Measurements from ENCODE around the gene SSTR5.

The SSTR5 gene

GRCh38 chr16:1070084-1070863 lies 2.3 kb upstream of the SSTR5 start:
- no peaks in the 10 kb centered on the region for H3K27me3 ChIP-seq (ENCODE audit: insufficient read depth, low read depth, severe bottlenecking)
- peaks cover 2% of the 10 kb centered on the region; the same call in 1 of the 2 replicates for H3K36me3 ChIP-seq
- DNase-seq: peak; percentile 47
- H3K27ac ChIP-seq: no peak overlapping the region
- TF ChIP-seq, protein P1, sequence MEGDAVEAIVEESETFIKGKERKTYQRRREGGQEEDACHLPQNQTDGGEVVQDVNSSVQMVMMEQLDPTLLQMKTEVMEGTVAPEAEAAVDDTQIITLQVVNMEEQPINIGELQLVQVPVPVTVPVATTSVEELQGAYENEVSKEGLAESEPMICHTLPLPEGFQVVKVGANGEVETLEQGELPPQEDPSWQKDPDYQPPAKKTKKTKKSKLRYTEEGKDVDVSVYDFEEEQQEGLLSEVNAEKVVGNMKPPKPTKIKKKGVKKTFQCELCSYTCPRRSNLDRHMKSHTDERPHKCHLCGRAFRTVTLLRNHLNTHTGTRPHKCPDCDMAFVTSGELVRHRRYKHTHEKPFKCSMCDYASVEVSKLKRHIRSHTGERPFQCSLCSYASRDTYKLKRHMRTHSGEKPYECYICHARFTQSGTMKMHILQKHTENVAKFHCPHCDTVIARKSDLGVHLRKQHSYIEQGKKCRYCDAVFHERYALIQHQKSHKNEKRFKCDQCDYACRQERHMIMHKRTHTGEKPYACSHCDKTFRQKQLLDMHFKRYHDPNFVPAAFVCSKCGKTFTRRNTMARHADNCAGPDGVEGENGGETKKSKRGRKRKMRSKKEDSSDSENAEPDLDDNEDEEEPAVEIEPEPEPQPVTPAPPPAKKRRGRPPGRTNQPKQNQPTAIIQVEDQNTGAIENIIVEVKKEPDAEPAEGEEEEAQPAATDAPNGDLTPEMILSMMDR (IDR thresholded peaks at IDR 0.05; ENCODE audit: low read depth, low read length): no peak
- H3K9me3 ChIP-seq (ENCODE audit: severe bottlenecking): no peaks in the 10 kb centered on the region
- H3K4me3 ChIP-seq (ENCODE audit: low read depth, low read length): no peak overlapping the region

DNA sequence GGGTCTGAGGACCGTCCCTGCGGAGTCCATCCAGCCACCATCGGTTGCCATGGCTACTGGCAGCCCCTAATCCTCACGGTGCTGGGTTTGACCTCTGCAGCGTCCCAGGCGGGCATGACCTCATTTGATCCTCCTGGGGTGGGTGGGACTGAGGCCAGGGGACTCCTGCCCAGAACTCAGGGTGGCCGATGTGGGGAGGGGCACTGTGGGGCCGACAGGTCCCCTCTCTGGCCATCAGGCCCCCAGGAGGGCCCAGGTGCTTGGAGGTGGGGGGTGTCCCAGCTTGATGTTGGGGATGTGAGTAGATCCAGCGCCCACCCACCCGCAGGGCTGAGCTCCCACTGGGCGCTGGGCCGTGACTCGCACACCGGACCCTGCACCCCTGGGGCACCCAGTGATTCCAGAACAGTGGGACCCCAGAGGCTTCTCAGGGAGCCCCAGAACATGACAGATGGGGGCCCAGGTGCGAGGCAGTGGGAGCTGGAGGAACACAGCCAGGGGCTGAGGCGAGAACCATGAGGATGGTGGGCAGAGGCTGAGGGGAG lies 1.6 kb upstream of the SSTR5 start:
- no peak overlapping the region for H3K4me3 ChIP-seq (ENCODE audit: low read depth, low read length)
- peaks cover 4% of the 10 kb centered on the region; the same call in 1 of the 2 replicates for H3K36me3 ChIP-seq
- no peak for DNase-seq
- H3K27me3 ChIP-seq (ENCODE audit: insufficient read depth, low read depth, severe bottlenecking): no peaks in the 10 kb centered on the region
- no peak overlapping the region for H3K27ac ChIP-seq
- H3K9me3 ChIP-seq (ENCODE audit: severe bottlenecking): no peaks in the 10 kb centered on the region
- TF ChIP-seq, protein P1 (IDR thresholded peaks at IDR 0.05; ENCODE audit: low read depth, low read length): no peak

GRCh38 chr16:1071561-1072225 lies 854 bp upstream of the SSTR5 start:
- Histone ChIP-seq H3K36me3 (peaks cover 4% of the 10 kb centered on the region), H3K27me3 (ENCODE audit: insufficient read depth, low read depth, severe bottlenecking) (no peaks in the 10 kb centered on the region), H3K4me3 (ENCODE audit: low read depth, low read length) (no peak overlapping the region), H3K27ac (no peak overlapping the region), H3K9me3 (ENCODE audit: severe bottlenecking) (no peaks in the 10 kb centered on the region)
- peak; percentile 60 for DNase-seq
- TF ChIP-seq, protein P1 (IDR thresholded peaks at IDR 0.05; ENCODE audit: low read depth, low read length): 0 out of 2 replicates have a peak, but pooled peaks have one; percentile 21

DNA sequence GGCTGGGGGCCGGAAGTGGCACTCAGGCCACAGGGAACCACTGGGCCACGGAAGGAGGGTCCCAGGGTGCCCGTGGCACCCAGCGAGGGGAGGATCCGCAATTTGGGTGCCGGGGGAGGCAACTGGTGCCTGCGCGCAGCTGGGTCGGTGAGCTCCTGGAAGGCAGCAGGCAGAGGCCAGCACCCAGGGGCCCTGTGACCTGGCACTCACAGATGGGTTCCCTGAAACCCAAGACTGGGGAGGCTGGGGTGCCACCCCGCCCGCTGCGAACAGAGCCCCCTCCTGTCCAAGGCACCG lies 663 bp downstream of the SSTR5 start:
- no peaks in the 10 kb centered on the region for H3K27me3 ChIP-seq (ENCODE audit: insufficient read depth, low read depth, severe bottlenecking)

DNA sequence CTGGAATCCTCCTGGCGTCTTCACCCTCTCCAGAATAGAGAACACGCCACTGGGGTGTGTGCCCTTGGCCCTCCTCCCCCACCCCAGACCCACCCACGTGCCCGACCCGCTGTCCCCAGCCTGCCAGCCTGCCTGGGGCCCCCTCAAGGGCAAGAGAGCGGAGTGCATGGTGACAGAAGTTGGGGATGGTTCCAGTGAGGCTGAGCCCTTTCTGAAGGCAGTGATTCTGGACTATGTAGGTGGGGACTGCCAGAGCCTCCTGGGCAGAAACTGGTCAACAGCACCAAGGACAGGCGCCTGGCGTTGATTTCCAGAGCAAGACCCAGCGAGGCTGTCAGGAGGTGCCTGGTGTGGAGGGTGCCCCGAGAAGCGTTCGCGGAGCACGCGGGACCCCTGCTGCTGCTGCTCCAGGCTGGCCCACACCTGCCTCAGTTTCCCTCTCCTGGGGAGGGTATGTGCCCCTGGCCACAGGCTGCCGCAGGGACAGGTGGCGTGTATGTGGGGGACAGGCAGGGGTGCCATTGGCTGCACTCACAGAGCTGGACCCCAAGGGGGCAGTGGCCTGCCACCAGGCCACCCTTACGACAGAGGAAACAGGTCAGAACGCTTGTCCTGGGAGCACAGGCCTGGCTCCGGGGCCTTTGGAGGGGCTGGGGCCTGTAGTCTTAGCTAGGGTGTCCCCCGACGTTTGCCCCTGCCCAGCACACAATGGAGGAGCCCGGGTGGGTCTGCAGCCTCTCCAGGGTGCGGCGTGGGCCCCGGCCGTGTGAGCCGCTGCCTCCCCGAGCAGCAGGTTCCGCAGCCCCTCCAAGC lies 1.2 kb downstream of the SSTR5 start:
- DNase-seq: peak; percentile 65

More for the DNA sequence above, 663 bp downstream of the SSTR5 start:
- no peak overlapping the region for H3K27ac ChIP-seq
- TF ChIP-seq, protein P1 (IDR thresholded peaks at IDR 0.05; ENCODE audit: low read depth, low read length): no peak
- peaks cover 6% of the 10 kb centered on the region for H3K36me3 ChIP-seq
- no peak for DNase-seq
- H3K9me3 ChIP-seq (ENCODE audit: severe bottlenecking): no peaks in the 10 kb centered on the region
- no peak overlapping the region for H3K4me3 ChIP-seq (ENCODE audit: low read depth, low read length)

More for the DNA sequence above, 1.2 kb downstream of the SSTR5 start:
- TF ChIP-seq, protein P1 (IDR thresholded peaks at IDR 0.05; ENCODE audit: low read depth, low read length): peak; percentile 83
- H3K9me3 ChIP-seq (ENCODE audit: severe bottlenecking): no peaks in the 10 kb centered on the region
- H3K27ac ChIP-seq: no peak overlapping the region
- no peaks in the 10 kb centered on the region for H3K27me3 ChIP-seq (ENCODE audit: insufficient read depth, low read depth, severe bottlenecking)
- H3K4me3 ChIP-seq (ENCODE audit: low read depth, low read length): no peak overlapping the region
- peaks cover 6% of the 10 kb centered on the region for H3K36me3 ChIP-seq

Data from WERI-Rb-1 (cell line).